Measurements from ENCODE around the gene TRMT6.

Gene TRMT6

DNA sequence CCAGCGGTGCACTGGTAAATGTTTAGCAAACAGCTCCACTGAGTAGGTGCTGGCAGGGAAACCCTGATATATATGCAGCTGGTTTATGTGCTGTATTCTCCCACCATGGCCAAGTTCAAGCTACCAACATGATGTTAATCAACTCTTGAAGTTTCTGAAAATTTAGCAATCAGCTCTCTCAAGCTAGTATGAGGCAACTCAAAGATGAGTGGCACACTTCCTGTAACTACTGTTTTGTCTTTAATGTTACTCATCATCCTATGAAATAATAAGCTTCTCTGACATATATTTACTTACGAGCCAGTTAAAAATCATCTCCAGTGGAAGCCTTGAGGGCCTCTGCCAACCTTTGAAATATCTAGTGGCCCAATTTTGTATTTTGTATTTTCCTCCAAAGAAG, 54.7 kb downstream of the TRMT6 start:
- Histone ChIP-seq H3K4me1 (ENCODE audit: insufficient read depth, low read length) (no peaks in the 10 kb centered on the region), H3K9ac (ENCODE audit: low read depth, low read length) (no peak overlapping the region), H3K27me3 (ENCODE audit: insufficient read depth, low read length, poor library complexity) (peaks cover 8% of the 10 kb centered on the region), H3K36me3 (ENCODE audit: insufficient read depth, low read length) (no peaks in the 10 kb centered on the region), H3K27ac (ENCODE audit: low read length) (no peak overlapping the region), H2AFZ (ENCODE audit: low read depth, low read length) (no peak overlapping the region), H3K4me3 (ENCODE audit: low read depth in 1 of 2, low read length in 2 of 2) (no peak overlapping the region), H3K79me2 (ENCODE audit: insufficient read depth, low read length) (no peaks in the 10 kb centered on the region), H4K20me1 (ENCODE audit: insufficient read depth, low read length) (no peaks in the 10 kb centered on the region), H3K9me3 (ENCODE audit: insufficient read depth, low read length, severe bottlenecking) (no peaks in the 10 kb centered on the region), H3K4me2 (ENCODE audit: insufficient read depth, low read length) (no peak overlapping the region)
- DNase-seq, result no peak
- TF ChIP-seq, protein P1, sequence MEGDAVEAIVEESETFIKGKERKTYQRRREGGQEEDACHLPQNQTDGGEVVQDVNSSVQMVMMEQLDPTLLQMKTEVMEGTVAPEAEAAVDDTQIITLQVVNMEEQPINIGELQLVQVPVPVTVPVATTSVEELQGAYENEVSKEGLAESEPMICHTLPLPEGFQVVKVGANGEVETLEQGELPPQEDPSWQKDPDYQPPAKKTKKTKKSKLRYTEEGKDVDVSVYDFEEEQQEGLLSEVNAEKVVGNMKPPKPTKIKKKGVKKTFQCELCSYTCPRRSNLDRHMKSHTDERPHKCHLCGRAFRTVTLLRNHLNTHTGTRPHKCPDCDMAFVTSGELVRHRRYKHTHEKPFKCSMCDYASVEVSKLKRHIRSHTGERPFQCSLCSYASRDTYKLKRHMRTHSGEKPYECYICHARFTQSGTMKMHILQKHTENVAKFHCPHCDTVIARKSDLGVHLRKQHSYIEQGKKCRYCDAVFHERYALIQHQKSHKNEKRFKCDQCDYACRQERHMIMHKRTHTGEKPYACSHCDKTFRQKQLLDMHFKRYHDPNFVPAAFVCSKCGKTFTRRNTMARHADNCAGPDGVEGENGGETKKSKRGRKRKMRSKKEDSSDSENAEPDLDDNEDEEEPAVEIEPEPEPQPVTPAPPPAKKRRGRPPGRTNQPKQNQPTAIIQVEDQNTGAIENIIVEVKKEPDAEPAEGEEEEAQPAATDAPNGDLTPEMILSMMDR (IDR thresholded peaks at IDR 0.05; ENCODE audit: borderline replicate concordance, extremely low read depth, low read length, poor library complexity, severe bottlenecking), result no peak
- TF ChIP-seq EZH2 (IDR thresholded peaks at IDR 0.05; ENCODE audit: borderline replicate concordance, low read depth, low read length, severe bottlenecking), result no peak
- no peak for ATAC-seq (ENCODE audit: insufficient read depth, low read depth)

DNA sequence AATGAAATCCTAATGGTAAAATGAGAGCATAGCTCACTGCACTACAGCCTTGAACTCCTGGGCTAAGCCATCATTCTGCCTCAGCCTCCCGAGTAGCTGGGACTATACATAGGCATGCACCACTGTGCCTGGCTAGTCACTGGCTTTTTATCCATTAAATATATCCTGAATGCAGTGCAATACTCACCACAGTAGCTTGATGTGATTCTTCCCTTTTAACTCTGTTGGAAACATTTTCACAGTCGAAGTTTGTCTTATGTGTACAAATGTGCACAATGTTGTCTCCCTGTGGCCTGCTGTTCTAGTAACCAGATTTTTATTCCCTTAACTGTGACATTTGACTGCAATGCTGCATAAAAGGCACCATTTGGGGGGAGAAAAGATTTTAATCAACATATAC, 56.7 kb downstream of the TRMT6 start:
- Histone ChIP-seq H2AFZ (ENCODE audit: low read depth, low read length) (no peak overlapping the region), H3K27ac (ENCODE audit: low read length) (no peak overlapping the region), H3K9me3 (ENCODE audit: insufficient read depth, low read length, severe bottlenecking) (no peaks in the 10 kb centered on the region), H3K9ac (ENCODE audit: low read depth, low read length) (no peak overlapping the region), H3K79me2 (ENCODE audit: insufficient read depth, low read length) (no peaks in the 10 kb centered on the region), H3K27me3 (ENCODE audit: insufficient read depth, low read length, poor library complexity) (peaks cover 7% of the 10 kb centered on the region), H3K4me2 (ENCODE audit: insufficient read depth, low read length) (no peak overlapping the region), H3K36me3 (ENCODE audit: insufficient read depth, low read length) (no peaks in the 10 kb centered on the region), H3K4me3 (ENCODE audit: low read depth in 1 of 2, low read length in 2 of 2) (no peak overlapping the region), H3K4me1 (ENCODE audit: insufficient read depth, low read length) (no peaks in the 10 kb centered on the region), H4K20me1 (ENCODE audit: insufficient read depth, low read length) (no peaks in the 10 kb centered on the region)
- TF ChIP-seq, protein P1 (IDR thresholded peaks at IDR 0.05; ENCODE audit: borderline replicate concordance, extremely low read depth, low read length, poor library complexity, severe bottlenecking), result no peak
- no peak for TF ChIP-seq EZH2 (IDR thresholded peaks at IDR 0.05; ENCODE audit: borderline replicate concordance, low read depth, low read length, severe bottlenecking)
- DNase-seq (no peak), ATAC-seq (ENCODE audit: insufficient read depth, low read depth) (no peak)

DNA sequence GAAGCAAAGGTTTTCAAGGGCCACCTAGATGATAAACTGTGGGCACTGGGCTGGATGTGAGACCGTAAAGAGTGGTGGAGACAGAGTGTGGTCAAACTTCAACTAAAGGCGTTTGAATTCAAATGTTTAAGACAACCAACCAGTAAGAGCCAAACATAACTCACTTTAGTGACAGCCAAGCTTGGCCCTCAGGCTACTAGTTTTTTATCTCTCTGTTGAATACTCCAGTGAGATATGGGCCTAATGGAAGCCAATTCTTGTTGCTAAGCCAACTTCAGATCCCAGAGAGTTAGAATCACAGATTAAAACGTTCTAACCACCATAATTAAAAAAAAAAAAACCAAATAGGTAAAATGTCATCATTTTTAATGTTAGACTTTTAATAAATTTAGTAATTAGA, 57.3 kb downstream of the TRMT6 start:
- no peak for DNase-seq
- Histone ChIP-seq H3K4me2 (ENCODE audit: insufficient read depth, low read length) (no peak overlapping the region), H3K27me3 (ENCODE audit: insufficient read depth, low read length, poor library complexity) (peaks cover 8% of the 10 kb centered on the region), H3K4me1 (ENCODE audit: insufficient read depth, low read length) (no peaks in the 10 kb centered on the region), H3K36me3 (ENCODE audit: insufficient read depth, low read length) (no peaks in the 10 kb centered on the region), H4K20me1 (ENCODE audit: insufficient read depth, low read length) (no peaks in the 10 kb centered on the region), H2AFZ (ENCODE audit: low read depth, low read length) (no peak overlapping the region), H3K79me2 (ENCODE audit: insufficient read depth, low read length) (no peaks in the 10 kb centered on the region), H3K9ac (ENCODE audit: low read depth, low read length) (no peak overlapping the region), H3K9me3 (ENCODE audit: insufficient read depth, low read length, severe bottlenecking) (no peaks in the 10 kb centered on the region), H3K4me3 (ENCODE audit: low read depth in 1 of 2, low read length in 2 of 2) (no peak overlapping the region), H3K27ac (ENCODE audit: low read length) (no peak overlapping the region)
- no peak for ATAC-seq (ENCODE audit: insufficient read depth, low read depth)
- TF ChIP-seq, protein P1 (IDR thresholded peaks at IDR 0.05; ENCODE audit: borderline replicate concordance, extremely low read depth, low read length, poor library complexity, severe bottlenecking), result no peak
